Left lung (tissue), 14 donors: ENCODE measurements around the gene CYSRT1. TPM values are rescaled to one million over a fixed set of nuclear protein-coding genes. Genes with fewer than 3 reads are reported as not detected.

Source experiments
- ATAC-seq: fragments of 200-7000 bp; cut with Tn5 transposase; one replicate; pipeline ENCODE4 v1.9.1; 2020; ENCODE audit warnings: moderate library complexity
- DNase-seq, 4 donors: peaks; one replicate each; pipeline ENCODE4 v3.0.0-alpha.2; 2013 to 2020
- H3K27ac ChIP-seq, 2 donors: fragments of 200-600 bp; sonication (generic) in 1 of 2; one replicate each; pipeline versions ENCODE4 v1.5.0 to v1.8.0; 2020 to 2021
- H3K27me3 ChIP-seq, 2 donors: fragments of 200-600 bp; sonication (generic) in 1 of 2; one replicate each; pipeline versions ENCODE4 v1.5.0 to v1.8.0; 2020 to 2021
- H3K36me3 ChIP-seq, 2 donors: fragments of 200-600 bp; sonication (generic) in 1 of 2; one replicate each; pipeline versions ENCODE4 v1.5.0 to v1.8.0; 2020 to 2021
- H3K4me1 ChIP-seq, 2 donors: fragments of 200-600 bp; one replicate each; pipeline ENCODE4 v1.8.0; 2021
- H3K4me3 ChIP-seq, 2 donors: fragments of 200-600 bp; sonication (generic) in 1 of 2; one replicate each; pipeline versions ENCODE4 v1.5.0 to v1.8.0; 2020 to 2021; ENCODE audit warnings: mild to moderate bottlenecking in 1 of 2
- H3K9me3 ChIP-seq, 2 donors: fragments of 200-600 bp; sonication (generic) in 1 of 2; one replicate each; pipeline versions ENCODE4 v1.5.0 to v1.8.0; 2020 to 2021
- CTCF ChIP-seq, 2 donors: fragments of 200-600 bp; sonication (generic) in 1 of 2; IDR thresholded peaks; one replicate each; pipeline versions ENCODE4 v1.5.0 to v1.8.0; 2021; ENCODE audit warnings: antibody characterized with exemption in 2 of 2
- intact Hi-C, 2 donors: fragments of 100-400 bp; cut with DNase I; formaldehyde crosslinking; loops; one replicate each; pipeline versions ENCODE4 v1.11.2 to v1.14.2; 2022
- long read RNA-seq, 12 donors: library from polyadenylated mRNA in 2 of 12; unstranded in 2 of 12; transcript quantifications; one replicate each; pipeline ENCODE4 v2.0.0 and lab custom pipeline, GENCODE V29; 2019 to 2026
- polyA plus RNA-seq, 6 donors: library from polyadenylated mRNA; unstranded; fragments of 120-200 nt; gene quantifications; one replicate each; pipeline ENCODE4 v1.2.1, GENCODE V29; 2013; ENCODE audit not compliant: insufficient read length in 6 of 6
- total RNA-seq, 2 donors: library from RNA; stranded (reverse); fragmentation: NEBNext Ultra II Directional; extraction: Animal tissue kit (Norgen Biotek cat#: 25700); gene quantifications; one replicate each; pipeline ENCODE4 v1.2.1, GENCODE V29; 2021
- donor health status: DM: no; HTN: yes; CAD: no.
- donor health status: DM: no; HTN: no; CAD: no.

CYSRT1 gene, protein sequence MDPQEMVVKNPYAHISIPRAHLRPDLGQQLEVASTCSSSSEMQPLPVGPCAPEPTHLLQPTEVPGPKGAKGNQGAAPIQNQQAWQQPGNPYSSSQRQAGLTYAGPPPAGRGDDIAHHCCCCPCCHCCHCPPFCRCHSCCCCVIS
- total RNA-seq (under 1 TPM; 0.44 to 0.50 TPM), polyA plus RNA-seq (1 to 10 TPM; 1.4 to 3.7 (median 2.8) TPM)
- long read RNA-seq, donor 1: 0 reads
- long read RNA-seq, donor 2, partial matches to known transcripts: 0 of 2 reads
- long read RNA-seq, donor 2, other reads (novel, unspliced or antisense): 0 of 2 reads
- long read RNA-seq, donor 3: 0 reads
- long read RNA-seq, donor 4: 0 reads
- long read RNA-seq, donor 5: 0 reads
- long read RNA-seq, donor 6: 0 reads
- long read RNA-seq, donor 7, partial matches to known transcripts: 0 of 2 reads
- long read RNA-seq, donor 7, other reads (novel, unspliced or antisense): 0 of 2 reads
- long read RNA-seq, donor 8, partial matches to known transcripts: 0 of 1 reads
- long read RNA-seq, donor 8, other reads (novel, unspliced or antisense): 0 of 1 reads
- long read RNA-seq, donor 9: 0 reads
- long read RNA-seq, donor 10, partial matches to known transcripts: 0 of 2 reads
- long read RNA-seq, donor 10, other reads (novel, unspliced or antisense): 0 of 2 reads
- long read RNA-seq, donor 11, partial matches to known transcripts: 0 of 1 reads
- long read RNA-seq, donor 11, other reads (novel, unspliced or antisense): 0 of 1 reads
- long read RNA-seq, donor 12: 0 reads

GRCh38 chr9:137224830-137225694, at the start of gene CYSRT1:
Gene CYSRT1, plus strand, starts transcription at chr9:137225174. Its CDS starts 448 bp downstream, at chr9:137225622.
- no peak for TF ChIP-seq CTCF (IDR thresholded peaks at IDR 0.05)
- peak in 1 of 4 donors; percentile 86 for DNase-seq
- peaks cover 0 to 52% of the 10 kb centered on the region in 2 donors for H3K27me3 ChIP-seq
- no peaks in the 10 kb centered on the region for H3K36me3 ChIP-seq
- peaks cover 12 to 47% of the 10 kb centered on the region in 2 donors for H3K4me1 ChIP-seq
- no peak for ATAC-seq
- peak within 1 kb of the TSS; percentile 47 to 70 for H3K4me3 ChIP-seq
- H3K9me3 ChIP-seq: no peaks in the 10 kb centered on the region
- H3K27ac ChIP-seq: peak within 1 kb of the TSS; percentile 86 to 90
- intact Hi-C loops: no loop called here

DNA sequence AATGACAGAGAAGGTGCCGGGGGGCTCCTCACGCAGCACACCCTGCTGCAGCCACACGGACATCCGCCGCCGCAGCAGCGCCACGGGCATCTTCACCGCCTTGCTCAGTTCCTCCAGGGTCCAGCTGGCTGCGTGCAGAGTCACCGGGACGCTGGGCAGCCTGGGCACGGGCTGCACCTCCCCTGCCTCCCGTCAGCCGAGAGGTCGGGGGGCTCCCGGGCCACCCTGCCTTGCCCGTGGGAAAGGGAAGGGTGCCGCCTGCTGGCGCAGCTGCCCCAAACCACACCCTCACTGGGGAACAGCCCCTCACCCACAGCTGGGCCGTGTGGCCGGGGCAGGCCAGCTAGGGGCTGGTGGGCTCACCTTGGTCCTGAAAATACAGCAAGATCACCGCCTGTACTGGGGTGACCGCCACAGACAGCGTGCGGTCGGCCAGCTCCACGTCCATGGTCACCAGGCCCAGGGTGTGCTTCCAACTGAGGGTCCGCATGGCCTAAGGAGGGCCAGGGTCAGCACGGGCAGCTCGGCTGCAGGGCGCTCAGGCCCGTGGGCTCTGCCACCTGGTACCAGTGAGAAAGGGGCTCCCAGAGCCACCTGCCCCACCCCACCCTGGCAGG, 49.5 kb upstream of the CYSRT1 start:
- Histone ChIP-seq H3K4me3 (no peak overlapping the region), H3K27ac (no peak overlapping the region), H3K9me3 (no peaks in the 10 kb centered on the region), H3K4me1 (peaks cover 0 to 6% of the 10 kb centered on the region in 2 donors), H3K36me3 (peaks cover 0 to 38% of the 10 kb centered on the region in 2 donors), H3K27me3 (peaks cover 5 to 56% of the 10 kb centered on the region in 2 donors)
- TF ChIP-seq CTCF (IDR thresholded peaks at IDR 0.05): no peak
- ATAC-seq (no peak), DNase-seq (no peak)
- intact Hi-C loops: no loop called here

DNA sequence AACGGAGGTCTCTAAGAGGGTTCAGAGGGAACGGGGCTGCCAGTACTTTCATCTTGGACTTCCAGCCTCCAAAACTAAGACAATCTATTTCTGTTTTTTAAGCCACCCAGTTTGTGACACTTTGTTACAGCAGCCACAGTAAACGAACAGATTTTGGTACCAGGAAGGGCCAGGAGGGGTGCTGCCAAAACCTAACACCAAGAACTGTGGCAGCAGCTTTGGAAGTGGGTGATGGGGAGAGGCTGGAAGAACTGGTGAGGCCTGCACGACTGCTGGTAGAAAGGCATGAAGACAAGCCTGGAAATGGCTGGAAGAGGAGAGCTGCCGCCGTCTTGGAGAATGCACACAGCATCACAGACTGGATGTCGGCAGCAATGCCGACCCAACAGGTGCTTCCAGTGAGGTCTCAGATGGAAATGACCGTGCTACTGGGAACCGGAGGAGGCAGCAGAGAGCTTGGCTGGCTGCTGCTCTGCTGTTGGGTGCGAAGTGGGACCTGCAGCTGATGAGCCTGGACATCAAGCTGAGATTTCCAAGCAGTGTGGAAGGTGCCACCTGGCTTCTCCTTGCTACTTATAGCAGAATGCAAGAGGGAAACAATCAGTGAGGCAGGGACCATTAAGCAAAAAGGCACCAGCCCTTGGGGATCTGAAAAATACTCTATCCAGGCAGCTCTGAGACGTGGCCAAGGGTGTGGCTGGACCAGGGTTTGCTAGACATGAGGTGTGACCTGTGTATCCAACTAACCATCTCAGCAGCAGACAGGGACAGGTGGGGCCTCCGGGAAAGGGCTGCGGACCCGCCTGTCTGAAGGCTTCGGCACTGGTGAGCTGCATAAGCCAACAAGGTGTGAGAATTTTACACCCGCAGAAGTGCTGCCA, 48.4 kb upstream of the CYSRT1 start:
- no peak overlapping the region for H3K27ac ChIP-seq
- H3K4me1 ChIP-seq: peaks cover 0 to 6% of the 10 kb centered on the region in 2 donors
- no peak overlapping the region for H3K4me3 ChIP-seq
- peaks cover 0 to 45% of the 10 kb centered on the region in 2 donors for H3K27me3 ChIP-seq
- H3K36me3 ChIP-seq: peaks cover 0 to 49% of the 10 kb centered on the region in 2 donors
- ATAC-seq (peak; percentile 55), DNase-seq (no peak)
- intact Hi-C loops: no loop called here
- peak; percentile 19 to 27 for TF ChIP-seq CTCF (IDR thresholded peaks at IDR 0.05)
- H3K9me3 ChIP-seq: no peaks in the 10 kb centered on the region

DNA sequence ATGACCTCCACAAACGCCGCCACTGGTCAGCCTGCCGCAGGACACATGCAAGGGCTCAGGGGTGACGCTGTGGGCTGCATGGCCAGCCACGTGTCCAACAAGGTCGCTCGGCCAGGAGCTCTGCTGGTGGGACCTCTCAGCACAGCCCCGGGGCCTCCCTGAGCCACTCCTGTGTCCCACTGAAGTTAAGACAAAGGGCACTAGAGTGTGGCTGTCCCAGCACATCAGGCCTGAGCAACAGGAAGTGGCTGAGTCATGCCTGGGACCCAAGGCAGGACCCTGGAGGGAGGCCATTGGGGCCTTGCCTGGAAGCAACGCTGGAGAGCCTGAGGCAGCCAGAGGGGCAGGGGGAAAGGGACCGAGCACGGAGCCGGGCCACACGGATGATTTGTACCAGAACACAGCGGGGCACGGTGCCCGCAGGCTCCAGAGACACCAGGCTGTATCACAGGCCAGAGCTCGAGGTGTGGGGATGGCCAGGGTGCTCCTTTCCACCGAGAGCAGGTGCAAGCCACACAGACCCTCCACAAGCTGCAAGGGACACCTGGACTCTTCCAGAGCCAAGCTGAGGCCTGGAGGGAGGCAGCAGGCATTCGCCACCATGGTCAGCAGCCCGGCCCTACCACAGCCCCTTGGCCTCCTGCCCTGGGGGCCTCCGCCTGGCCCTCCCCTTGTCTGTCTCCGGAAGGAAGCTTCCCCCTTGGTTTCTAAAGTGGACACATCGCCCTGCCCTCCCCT, 46.6 kb upstream of the CYSRT1 start:
- DNase-seq: no peak
- intact Hi-C loops: no loop called here
- ATAC-seq: no peak
- Histone ChIP-seq H3K9me3 (no peaks in the 10 kb centered on the region), H3K36me3 (peaks cover 0 to 67% of the 10 kb centered on the region in 2 donors), H3K27me3 (peaks cover 0 to 27% of the 10 kb centered on the region in 2 donors), H3K4me1 (peaks cover 0 to 6% of the 10 kb centered on the region in 2 donors), H3K27ac (no peak overlapping the region), H3K4me3 (no peak overlapping the region)
- TF ChIP-seq CTCF (IDR thresholded peaks at IDR 0.05): no peak
